Endothelial cell of umbilical vein (primary cell): ENCODE measurements around the gene STN1.

Source experiments
- EZH2 ChIP-seq: IDR thresholded peaks from 2 replicates; pipeline ENCODE4 v1.6.1; 2012; ENCODE audit warnings: borderline replicate concordance, low read depth, mild to moderate bottlenecking, moderate library complexity, low read length, inconsistent platforms; ENCODE audit not compliant: severe bottlenecking
- JUN ChIP-seq: IDR thresholded peaks from 2 replicates; pipeline ENCODE4 v1.6.1; 2011; ENCODE audit warnings: borderline replicate concordance, low read depth; ENCODE audit not compliant: insufficient read length, insufficient read depth
- POLR2A ChIP-seq: IDR thresholded peaks from 2 replicates; pipeline ENCODE4 v1.6.1; 2012; ENCODE audit warnings: low read depth, mild to moderate bottlenecking, control low read depth, low read length
- POLR2AphosphoS5 ChIP-seq: IDR thresholded peaks from 2 replicates; pipeline ENCODE4 v1.6.1; 2012; ENCODE audit warnings: low read depth, mild to moderate bottlenecking, control low read depth, low read length, moderate library complexity; ENCODE audit not compliant: insufficient read depth
- TF ChIP-seq, protein P1 (sequence below), 2 donors: IDR thresholded peaks; 1 replicate in 1 of 2; 2 replicates in 1 of 2; pipeline ENCODE4 v1.5.1; 2011; ENCODE audit warnings: low read length in 2 of 2, mild to moderate bottlenecking in 2 of 2, moderate library complexity in 2 of 2, control low read depth in 1 of 2, inconsistent platforms in 1 of 2, low read depth in 1 of 2; ENCODE audit not compliant: insufficient read depth in 1 of 2; ENCODE audit errors: extremely low read depth in 1 of 2

DNA sequence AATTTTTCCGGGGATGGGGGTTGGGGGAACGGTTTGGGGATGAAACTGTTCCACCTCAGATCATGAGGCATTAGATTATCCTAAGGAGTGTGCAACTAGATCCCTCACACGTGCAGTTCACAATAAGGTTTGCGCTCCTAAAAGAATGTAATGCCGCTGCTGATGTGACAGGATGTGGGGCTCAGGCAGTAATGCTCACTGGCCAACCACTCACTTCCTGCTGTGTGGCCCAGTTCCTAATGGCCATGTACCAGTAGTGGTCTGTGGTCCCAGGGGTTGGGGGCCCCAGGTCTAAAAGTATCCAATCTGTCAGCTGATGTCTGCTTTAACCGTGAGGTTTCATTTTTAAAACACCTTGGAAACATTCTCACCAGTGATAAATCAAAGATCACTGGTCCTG is 2.2 kb downstream of the STN1 start:
- TF ChIP-seq POLR2A, result no peak
- TF ChIP-seq, protein P1, sequence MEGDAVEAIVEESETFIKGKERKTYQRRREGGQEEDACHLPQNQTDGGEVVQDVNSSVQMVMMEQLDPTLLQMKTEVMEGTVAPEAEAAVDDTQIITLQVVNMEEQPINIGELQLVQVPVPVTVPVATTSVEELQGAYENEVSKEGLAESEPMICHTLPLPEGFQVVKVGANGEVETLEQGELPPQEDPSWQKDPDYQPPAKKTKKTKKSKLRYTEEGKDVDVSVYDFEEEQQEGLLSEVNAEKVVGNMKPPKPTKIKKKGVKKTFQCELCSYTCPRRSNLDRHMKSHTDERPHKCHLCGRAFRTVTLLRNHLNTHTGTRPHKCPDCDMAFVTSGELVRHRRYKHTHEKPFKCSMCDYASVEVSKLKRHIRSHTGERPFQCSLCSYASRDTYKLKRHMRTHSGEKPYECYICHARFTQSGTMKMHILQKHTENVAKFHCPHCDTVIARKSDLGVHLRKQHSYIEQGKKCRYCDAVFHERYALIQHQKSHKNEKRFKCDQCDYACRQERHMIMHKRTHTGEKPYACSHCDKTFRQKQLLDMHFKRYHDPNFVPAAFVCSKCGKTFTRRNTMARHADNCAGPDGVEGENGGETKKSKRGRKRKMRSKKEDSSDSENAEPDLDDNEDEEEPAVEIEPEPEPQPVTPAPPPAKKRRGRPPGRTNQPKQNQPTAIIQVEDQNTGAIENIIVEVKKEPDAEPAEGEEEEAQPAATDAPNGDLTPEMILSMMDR (IDR thresholded peaks at IDR 0.05; ENCODE audit: extremely low read depth in 1 of 2, insufficient read depth in 1 of 2, low read depth in 1 of 2, low read length in 2 of 2), result no peak
- no peak for TF ChIP-seq EZH2
- TF ChIP-seq JUN, result no peak
- peak; percentile 67 for TF ChIP-seq POLR2AphosphoS5
